ENCODE data around the gene TIAL1. TPM values are rescaled to one million over a fixed set of nuclear protein-coding genes. Genes with fewer than 3 reads are reported as not detected.
"Not testable (repeated sequence)": the region's sequence is repeated elsewhere in the genome, so short reads cannot be mapped to it uniquely, and the experiment has no call there.

TIAL1 gene
- total RNA-seq, 2 donors from 2014 or later, result 68.7 to 74.3 TPM

DNA sequence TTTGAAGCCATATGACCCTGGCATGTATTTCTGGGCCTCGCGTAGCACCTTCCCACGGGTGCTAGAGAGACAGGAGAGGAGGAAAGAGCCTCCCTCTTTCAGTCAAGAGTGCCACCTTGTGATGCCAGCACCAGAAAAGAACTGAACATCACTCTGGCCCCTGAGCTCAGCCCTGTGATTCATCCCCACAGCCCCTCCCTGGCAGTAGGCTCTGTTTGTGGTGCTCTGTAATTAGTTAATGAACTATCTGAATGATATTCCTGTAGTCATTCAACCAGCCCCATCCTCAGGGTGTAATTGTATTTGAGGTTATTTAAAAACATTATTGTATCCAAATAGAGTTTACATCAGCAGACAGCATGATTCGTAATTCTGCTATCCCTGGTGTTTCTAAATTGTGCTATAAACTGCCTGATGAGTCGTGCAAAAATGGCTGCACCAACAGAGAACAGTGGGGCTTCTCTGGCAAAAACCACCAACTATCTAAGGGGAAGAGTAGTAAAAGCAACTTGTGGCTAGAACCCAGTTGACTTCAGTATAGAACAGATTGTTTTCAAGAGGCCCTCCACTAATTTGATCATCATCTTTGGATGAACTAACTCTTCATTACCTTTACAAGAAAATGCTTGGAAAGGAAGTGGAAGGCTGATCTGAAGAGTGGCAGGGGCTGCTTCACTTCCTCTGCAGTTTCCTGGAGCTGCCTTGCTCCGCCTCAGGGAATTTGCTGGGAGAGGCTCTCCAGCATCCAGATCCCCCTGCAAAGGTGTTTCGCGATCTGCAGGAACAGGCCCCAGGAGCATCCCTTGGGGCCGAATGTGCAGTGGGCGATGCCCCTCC is 23.7 kb upstream of the TIAL1 start:
- WGBS, result 83% methylated on average over 10 of the region's 10 CpGs
- H3K36me3 ChIP-seq, result no peaks in the 10 kb centered on the region
- H3K4me1 ChIP-seq (replicated peaks), result no peaks in the 10 kb centered on the region
- H3K4me3 ChIP-seq, result no peak overlapping the region
- H3K27ac ChIP-seq, result no peak overlapping the region
- DNase-seq (ENCODE audit: low spot score), result no peak
- no peaks in the 10 kb centered on the region for H3K9me3 ChIP-seq
- H3K27me3 ChIP-seq (replicated peaks; ENCODE audit: insufficient read depth), result no peaks in the 10 kb centered on the region
- TF ChIP-seq POLR2AphosphoS5 (IDR thresholded peaks at IDR 0.05), result no peak
- intact Hi-C loops (cut with DNase I), result no loop called here

DNA sequence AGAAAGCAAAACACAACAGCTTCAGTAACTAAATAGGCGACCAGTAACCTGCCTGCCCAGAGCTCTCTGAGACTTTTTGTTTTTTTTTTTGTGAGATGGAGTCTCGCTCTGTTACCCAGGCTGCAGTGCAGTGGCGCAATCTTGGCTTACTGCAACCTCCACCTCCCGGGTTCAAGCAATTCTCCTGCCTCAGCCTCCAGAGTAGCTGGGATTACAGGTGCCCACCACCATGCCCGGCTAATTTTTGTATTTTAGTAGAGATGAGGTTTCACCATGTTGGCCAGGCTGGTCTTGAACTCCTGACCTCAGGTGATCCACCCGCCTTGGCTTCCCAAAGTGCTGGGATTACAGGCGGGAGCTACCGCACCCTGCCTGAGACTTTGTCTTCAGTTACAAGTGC is 23.0 kb upstream of the TIAL1 start:
- 90% methylated on average over 8 of the region's 8 CpGs for WGBS

GRCh38 chr10:119619215-119619614 is 22.5 kb upstream of the TIAL1 start:
- WGBS, result 29% methylated on average over 2 of the region's 2 CpGs
- Histone ChIP-seq H3K4me3 (no peak overlapping the region), H3K4me1 (replicated peaks) (no peaks in the 10 kb centered on the region), H3K27me3 (replicated peaks; ENCODE audit: insufficient read depth) (no peaks in the 10 kb centered on the region), H3K27ac (no peak overlapping the region), H3K36me3 (no peaks in the 10 kb centered on the region), H3K9me3 (no peaks in the 10 kb centered on the region)
- intact Hi-C loops (cut with DNase I), result no loop called here
- TF ChIP-seq POLR2AphosphoS5 (IDR thresholded peaks at IDR 0.05) (no peak), CTCF (IDR thresholded peaks at IDR 0.05) (no peak), POLR2A (IDR thresholded peaks at IDR 0.05) (no peak)
- no peak for DNase-seq (ENCODE audit: low spot score)

More for the DNA sequence above, 23.0 kb upstream of the TIAL1 start:
- intact Hi-C loops (cut with DNase I); H3K9me3 ChIP-seq; H3K4me1 ChIP-seq (replicated peaks); H3K4me3 ChIP-seq; H3K27ac ChIP-seq; H3K36me3 ChIP-seq; H3K27me3 ChIP-seq (replicated peaks; ENCODE audit: insufficient read depth); DNase-seq (ENCODE audit: low spot score): not testable (repeated sequence)

DNA sequence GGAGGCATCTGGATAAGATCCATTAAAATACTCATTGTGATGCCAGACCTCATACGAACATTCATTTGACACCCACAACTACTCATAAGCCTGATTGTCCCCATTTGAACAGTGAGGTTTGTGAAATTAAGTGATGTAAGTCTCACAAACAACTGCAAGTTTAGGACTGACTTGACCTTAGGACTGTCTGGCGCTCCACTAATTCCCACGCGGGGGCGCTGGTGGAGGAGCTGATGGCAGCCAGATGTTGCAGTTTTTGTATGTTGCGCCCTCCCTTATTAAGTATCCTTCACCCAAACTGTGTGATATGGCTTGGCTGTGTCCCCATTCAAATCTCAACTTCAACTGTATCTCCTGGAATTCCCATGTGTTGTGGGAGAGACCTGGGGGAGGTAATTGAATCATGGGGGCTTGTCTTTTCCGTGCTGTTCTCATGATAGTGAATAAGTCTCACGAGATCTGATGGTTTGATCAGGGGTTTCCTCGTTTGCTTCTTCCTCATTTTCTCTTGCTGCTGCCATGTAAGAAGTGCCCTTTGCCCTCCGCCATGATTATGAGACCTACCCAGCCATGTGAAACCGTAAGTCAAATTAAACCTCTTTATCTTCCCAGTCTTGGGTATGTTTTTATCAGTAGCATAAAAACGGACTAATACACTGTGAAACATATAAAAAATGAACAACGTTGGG is 20.3 kb upstream of the TIAL1 start:
- intact Hi-C loops (cut with DNase I), result no loop called here
- Histone ChIP-seq H3K36me3 (no peaks in the 10 kb centered on the region), H3K9me3 (no peaks in the 10 kb centered on the region), H3K4me1 (replicated peaks) (no peaks in the 10 kb centered on the region), H3K4me3 (no peak overlapping the region), H3K27me3 (replicated peaks; ENCODE audit: insufficient read depth) (no peaks in the 10 kb centered on the region), H3K27ac (no peak overlapping the region)
- 78% methylated on average over 13 of the region's 13 CpGs for WGBS
- no peak for DNase-seq (ENCODE audit: low spot score)
- TF ChIP-seq CTCF (IDR thresholded peaks at IDR 0.05) (no peak), POLR2A (IDR thresholded peaks at IDR 0.05) (no peak), POLR2AphosphoS5 (IDR thresholded peaks at IDR 0.05) (no peak)

- Histone ChIP-seq H3K4me3 (no peak overlapping the region), H3K9me3 (no peaks in the 10 kb centered on the region), H3K27ac (no peak overlapping the region), H3K4me1 (replicated peaks) (no peaks in the 10 kb centered on the region), H3K27me3 (replicated peaks; ENCODE audit: insufficient read depth) (no peaks in the 10 kb centered on the region), H3K36me3 (no peaks in the 10 kb centered on the region)
- intact Hi-C loops (cut with DNase I), result no loop called here
- 76% methylated on average over 5 of the region's 5 CpGs for WGBS
- DNase-seq (ENCODE audit: low spot score), result no peak
- no peak for TF ChIP-seq CTCF (IDR thresholded peaks at IDR 0.05)
- no peak for TF ChIP-seq POLR2AphosphoS5 (IDR thresholded peaks at IDR 0.05)
- no peak for TF ChIP-seq POLR2A (IDR thresholded peaks at IDR 0.05)
These were observed 17.9 kb upstream of the TIAL1 start for GRCh38 chr10:119614686-119615085.
